SW480 (cell line): Measurements from ENCODE around the gene CERS6.

ENCODE experiments used
- DNase-seq: peaks from one replicate; pipeline ENCODE4 v3.0.0-alpha.2; 2016; ENCODE audit warnings: low spot score

CERS6 gene

DNA sequence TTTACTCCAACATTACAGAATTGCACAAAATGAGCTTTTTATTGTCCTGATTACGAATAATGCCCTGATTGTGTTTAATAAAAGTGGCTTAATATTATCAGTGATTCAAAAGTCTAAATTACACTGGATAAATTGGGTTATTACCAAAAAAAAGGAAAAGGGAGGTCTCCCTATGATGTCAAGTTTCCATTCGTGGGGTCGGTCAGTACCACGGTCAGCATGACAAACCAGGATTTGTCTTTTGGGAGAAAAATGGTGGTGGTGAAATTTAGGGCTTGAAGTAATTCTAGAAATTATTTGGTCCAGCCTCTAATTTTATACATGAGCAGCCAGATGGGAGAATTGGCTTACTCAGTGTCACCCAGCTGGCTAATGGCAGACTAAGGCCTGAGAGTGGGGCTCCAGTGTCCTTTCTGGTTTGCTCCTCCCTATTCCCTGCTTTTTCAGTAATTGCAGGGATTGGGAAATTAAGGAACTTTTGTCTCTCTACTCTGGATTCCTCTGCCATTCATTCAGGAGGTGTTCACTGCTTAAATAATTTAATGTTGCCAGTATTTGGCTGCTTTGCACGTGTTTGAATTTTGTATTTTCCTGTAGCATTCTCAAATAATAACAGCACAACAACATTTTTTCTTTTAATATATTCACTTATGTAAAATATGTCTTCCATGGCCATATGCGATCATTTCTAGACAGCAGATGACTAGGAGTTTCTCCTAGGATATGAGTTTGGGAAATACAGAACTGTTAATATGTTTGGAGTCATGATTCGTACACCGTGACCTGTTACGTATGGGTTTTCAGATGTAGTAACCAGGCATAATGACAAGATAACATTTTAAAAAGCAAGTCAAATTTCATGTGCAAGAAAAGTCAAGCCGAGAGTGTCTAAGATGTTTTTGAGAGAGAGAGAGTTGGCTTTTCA lies 217.5 kb downstream of the CERS6 start:
- no peak for DNase-seq

DNA sequence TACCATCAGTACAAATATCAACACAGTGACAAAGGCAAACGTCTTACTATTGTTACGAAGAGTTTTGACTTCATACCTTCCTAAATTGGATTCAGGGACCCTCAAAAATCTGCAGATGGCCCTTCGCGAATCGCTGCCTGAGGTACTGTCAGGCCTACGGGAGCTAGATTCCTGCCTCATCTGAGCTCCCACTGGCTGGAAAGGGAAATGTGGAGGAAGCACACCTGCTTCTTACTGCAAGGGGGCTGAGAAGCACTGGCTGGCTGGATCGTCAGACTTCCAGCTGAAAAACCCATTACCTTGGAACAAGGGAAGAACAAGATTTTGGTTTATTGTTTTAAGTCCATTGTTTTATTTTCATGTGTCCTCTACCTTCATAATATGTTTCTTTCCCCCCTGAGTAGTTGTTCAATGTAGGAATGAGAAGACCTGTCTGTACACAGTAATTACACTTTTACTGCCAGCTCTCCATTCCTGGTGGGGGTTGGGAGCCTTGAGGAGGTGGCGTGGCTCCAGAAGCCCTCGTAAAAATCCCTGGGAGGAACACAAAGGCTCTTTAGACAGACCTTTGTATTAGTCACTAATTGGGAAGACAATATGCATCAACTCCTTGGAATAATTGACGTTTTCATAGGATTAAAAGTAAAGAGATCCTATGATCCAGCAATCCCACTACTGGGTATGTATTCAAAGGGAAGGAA lies 222.2 kb downstream of the CERS6 start:
- DNase-seq: no peak

DNA sequence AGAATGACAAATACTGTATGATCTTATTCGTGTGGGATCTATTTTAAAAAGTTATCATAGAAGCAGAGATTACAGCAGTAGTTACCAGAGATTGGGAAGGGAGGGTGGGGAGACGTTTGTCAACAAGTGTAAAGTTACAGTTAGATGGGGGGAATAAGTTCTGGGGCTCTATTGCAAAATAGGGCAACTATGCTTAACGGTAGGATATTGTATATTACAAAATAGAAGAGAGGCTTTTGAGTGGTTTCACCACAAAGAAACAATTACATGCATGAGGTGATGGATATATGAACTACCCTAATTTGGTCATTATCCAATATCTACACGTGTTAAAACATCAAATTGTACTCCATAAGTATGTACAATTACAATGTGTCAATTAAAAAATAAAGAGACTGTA lies 223.0 kb downstream of the CERS6 start:
- no peak for DNase-seq

GRCh38 chr2:168679741-168680310 lies 223.8 kb downstream of the CERS6 start:
- no peak for DNase-seq

- DNase-seq: no peak
These were observed 227.9 kb downstream of the CERS6 start for GRCh38 chr2:168683996-168684395.

DNA sequence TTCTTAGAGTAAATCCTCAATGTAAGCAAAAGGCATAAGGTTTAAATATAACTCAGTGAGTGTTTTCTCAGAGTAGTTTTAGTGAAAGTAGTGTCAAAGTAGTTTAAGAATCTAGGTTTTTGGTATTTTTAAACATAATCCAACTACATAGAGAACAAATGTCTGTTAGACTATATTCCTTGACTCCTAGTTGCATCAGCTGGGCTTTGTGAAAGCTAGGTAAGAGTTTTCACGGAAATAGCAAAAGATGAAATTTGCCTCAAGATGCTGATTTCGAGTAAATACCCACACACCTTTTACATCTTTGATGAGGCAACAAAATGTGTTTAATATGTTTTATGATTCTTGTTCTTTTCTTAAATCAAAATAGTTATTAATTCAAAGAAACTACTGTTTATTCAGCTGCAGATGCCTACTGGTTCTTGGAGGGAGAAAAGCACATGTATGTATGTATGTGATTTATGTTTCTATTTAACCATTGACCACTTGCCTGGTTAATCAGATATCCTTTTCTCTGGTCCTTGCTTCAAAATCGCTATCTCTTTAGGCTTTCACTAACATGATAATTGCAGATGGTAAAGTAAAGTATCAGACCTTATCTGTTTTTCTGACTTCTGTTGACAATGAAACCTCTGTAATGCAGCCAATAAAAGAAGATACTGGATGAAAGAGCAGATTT lies 229.0 kb downstream of the CERS6 start:
- no peak for DNase-seq

DNA sequence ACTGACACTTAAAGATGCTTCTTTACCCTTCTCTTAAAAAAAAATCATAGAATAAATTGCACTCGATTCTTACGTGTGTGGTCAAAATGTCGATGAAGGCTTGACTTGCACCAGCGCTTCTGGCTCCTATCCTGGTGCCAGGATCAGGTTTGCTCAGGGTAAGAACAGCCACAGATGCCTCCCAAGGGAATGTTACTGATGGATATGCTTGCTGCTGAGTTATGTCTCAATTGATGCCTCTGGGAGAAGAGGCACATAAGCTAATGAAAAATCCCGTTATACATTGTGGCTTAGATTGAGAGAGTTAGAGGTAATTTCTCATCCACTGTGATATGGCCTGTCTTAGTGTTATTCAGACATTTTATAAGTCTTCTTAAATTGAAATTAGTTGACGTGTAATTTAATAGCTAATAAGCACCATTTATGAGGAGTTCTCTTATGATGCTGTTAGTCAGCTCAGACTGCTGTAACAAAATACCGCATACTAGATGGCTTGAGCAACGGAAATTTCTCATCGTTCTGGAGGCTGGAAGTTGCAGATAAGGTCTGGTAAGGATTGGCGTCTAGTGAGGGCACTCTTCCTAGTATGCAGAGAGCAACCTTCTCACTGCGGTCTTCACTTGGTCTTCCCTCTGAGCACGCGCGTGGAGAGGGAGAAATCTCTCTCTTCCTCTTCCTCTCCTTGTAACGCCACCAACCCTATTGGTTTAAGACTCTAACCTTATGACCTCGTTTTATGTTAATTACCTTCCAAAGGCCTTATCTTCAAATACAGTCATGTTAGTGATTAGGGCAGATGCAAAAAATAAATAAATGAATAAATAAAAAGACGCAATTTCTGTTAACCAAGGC lies 229.8 kb downstream of the CERS6 start:
- no peak for DNase-seq

DNA sequence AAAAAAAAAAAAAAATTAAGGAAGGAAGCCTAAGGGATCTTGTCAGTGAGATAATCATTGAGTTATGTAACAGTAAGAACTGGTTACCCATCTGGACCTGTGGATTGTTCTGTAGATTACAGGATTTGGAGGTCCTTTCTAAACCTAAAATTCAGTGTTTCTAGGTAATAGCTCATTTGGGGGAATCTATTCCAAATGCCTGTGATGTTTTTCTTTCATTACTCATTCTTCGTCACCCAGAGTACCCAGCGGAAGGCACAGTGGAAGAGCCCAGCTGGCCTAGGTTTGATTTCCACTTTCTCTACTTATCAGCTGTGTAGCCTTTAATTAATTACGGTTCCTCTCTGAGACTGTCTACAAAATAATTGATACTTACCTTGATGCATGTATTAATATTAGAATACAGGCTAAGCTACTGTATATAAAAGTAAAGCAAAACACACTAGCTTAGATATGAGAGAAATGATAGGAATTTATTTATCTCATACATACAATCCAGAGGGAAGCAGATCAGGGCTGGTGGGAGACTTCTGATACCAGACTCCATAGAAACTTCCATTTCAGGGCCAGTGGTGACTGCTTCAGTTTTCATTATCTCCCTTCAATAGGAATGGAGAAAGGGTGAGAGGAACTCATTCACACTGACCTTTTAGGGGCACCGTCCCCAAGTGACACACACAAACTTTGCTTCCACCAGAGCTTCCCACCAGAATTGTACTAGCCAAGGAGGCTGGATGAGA lies 230.6 kb downstream of the CERS6 start:
- no peak for DNase-seq

GRCh38 chr2:168687314-168687713 lies 231.2 kb downstream of the CERS6 start:
- DNase-seq: no peak

GRCh38 chr2:168690381-168690885 lies 234.4 kb downstream of the CERS6 start:
- no peak for DNase-seq

DNA sequence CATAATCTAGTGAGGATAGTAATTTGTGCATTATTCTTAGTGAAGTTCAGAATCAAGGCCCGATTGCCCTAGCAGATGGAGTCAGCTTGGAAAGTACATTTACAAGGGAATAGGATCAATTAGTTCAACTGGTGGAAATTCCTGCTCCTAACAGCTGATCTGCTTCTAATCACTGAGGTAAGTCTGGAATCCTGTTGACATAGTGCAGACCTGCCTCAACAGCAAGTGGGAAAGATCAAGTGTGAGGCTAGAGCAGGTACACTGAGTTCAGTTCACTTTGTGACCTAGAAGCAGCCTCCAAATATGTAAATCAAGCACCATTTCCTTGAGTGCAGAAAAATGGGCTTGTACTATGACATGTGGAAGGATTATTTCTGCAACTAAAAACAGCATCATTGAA lies 235.1 kb downstream of the CERS6 start:
- no peak for DNase-seq

GRCh38 chr2:168692132-168692744 lies 236.2 kb downstream of the CERS6 start:
- DNase-seq: no peak

DNA sequence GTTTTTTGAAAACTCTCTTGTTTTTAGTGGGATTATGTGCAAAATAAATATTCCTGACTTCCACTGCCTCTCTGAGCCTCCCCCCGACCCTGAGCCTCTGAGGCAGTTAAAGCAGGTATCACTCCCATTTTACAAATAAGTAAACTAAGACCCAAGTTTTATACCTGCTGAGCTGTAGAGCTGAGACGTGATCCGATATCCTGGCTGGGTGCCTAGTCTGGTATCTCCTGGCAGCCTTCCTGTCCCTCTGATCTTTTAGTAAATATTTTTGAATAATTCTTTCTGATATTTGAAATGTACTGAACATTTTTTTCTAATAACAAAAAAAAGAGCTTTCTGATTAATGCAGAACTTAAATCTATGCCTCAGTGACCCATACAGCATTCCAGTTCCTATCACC lies 238.1 kb downstream of the CERS6 start:
- DNase-seq: no peak

DNA sequence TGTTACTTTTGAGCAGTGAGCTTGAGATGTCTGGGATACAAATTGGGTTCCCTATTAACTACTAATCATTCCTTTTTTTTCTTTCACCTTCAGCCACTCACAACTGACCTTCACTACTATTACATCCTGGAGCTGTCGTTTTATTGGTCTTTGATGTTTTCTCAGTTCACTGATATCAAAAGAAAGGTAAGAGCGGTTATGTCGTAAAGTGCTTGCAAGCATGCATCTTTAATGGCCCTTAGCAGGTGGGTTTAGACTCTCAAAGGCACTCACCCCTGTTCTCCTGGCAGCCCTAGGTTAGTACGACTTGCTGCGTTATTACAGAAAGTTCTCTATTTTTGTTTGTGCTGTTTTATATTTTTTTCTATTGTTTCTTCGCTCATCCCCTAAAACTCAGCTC lies 238.8 kb downstream of the CERS6 start:
- DNase-seq: peak; percentile 35

- DNase-seq: no peak
These were observed 241.6 kb downstream of the CERS6 start for GRCh38 chr2:168697668-168698121.

- no peak for DNase-seq
These were observed 242.9 kb downstream of the CERS6 start for GRCh38 chr2:168698969-168699368.

DNA sequence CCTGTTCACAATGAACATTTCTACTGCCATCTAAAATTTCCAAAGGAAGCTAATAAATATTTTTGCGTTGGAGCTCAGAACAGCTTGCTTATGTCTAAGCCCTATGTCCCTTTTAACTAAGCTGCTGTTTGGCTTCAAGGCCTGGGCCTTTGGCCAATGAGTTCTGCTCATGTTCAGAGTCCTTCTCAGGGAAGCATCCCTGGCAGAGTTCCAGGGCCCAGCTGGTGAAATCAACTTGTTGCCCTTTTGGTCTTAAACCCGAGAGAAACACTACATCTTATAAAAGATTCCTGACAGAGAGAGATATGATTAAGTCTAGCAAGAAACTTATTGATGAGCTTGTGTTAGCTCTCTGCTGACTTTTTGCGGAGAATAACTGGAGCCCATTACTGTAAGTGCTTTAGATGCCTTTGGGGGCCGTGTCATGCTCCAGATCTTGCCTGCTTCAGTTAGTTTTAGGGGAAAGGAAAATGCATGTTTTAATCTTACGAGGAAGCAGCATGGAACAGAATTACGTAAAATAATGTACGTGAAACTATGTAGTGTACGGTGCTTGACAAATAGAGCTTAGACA lies 243.9 kb downstream of the CERS6 start:
- no peak for DNase-seq

DNA sequence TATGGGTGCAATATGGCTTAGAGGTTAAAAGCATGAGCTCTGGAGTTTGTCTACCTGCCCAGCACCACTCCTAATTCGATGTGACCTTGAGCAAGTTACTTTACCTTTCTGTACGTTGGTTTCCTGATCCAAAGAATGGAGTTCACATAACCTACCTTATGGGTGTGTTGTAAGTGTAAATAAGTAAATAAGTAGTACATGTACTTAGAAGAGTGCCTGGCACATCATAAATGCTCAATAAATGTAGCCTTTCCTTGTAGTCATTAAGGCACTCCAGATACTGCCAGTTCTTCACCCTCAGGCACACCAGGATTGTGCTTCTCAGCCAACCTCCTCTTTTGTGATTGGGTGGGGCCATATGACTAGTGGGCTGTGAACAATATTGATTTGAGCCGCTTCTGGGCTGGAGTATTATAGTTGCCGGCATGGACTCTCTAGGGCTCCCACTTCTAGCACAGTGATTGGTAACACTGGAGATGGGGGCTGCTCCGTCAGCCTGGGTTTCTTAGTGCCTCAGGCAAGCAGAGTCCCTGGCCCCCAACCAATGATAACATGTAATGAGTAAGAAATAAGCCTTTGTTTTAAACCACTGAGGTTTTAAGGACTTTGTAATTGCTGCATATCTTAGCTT lies 244.7 kb downstream of the CERS6 start:
- DNase-seq: no peak

DNA sequence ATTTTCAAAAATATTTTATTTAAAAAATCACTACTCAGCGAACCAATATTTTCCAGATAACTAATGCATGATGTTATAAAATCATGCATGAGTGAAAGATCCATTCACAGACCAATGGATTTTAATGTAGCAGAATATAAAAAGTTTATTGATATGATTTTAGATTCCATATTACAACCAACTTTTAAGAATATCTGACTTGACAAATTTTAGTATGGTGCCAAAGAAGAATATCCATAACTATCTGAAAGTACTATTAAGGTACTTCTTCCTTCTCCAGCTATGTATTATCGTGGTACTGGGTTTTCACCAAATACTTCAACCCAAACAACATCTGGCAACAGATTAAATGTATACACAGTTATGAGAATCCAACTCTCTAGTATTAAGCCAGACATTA lies 246.5 kb downstream of the CERS6 start:
- DNase-seq: no peak
